HUES64 (cell line): ENCODE results near the gene LBHD2.

Experiments used
- H3K27ac ChIP-seq: 2 replicates; pipeline ENCODE4 v1.7.0; 2013; ENCODE audit warnings: low read depth, low read length, inconsistent platforms
- H3K27me3 ChIP-seq: 2 replicates; pipeline ENCODE4 v1.6.1; 2013; ENCODE audit warnings: mild to moderate bottlenecking, low read length; ENCODE audit not compliant: insufficient read depth
- H3K36me3 ChIP-seq: 2 replicates; pipeline ENCODE4 v1.6.1; 2013; ENCODE audit warnings: mild to moderate bottlenecking, low read length; ENCODE audit not compliant: insufficient read depth
- H3K4me1 ChIP-seq: 2 replicates; pipeline ENCODE4 v1.6.1; 2013; ENCODE audit warnings: mild to moderate bottlenecking, low read length, moderate library complexity; ENCODE audit not compliant: insufficient read depth
- H3K4me3 ChIP-seq: 2 replicates; pipeline ENCODE4 v1.5.1; 2013; ENCODE audit warnings: mild to moderate bottlenecking, low read length, moderate library complexity
- H3K9ac ChIP-seq: 2 replicates; pipeline ENCODE4 v1.6.1; 2013; ENCODE audit warnings: mild to moderate bottlenecking, low read depth, low read length
- H3K9me3 ChIP-seq: 2 replicates; pipeline ENCODE4 v1.6.1; 2013; ENCODE audit warnings: low read depth, low read length; ENCODE audit not compliant: insufficient read depth
- WGBS: fragments of 150-250, 120-280 bp; methylation state at CpG from one replicate; pipeline ENCODE4 v1.1.7; 2013; ENCODE audit warnings: missing lambda C conversion rate; 5-methylcytosine and 5-hydroxymethylcytosine counted together

LBHD2 gene

DNA sequence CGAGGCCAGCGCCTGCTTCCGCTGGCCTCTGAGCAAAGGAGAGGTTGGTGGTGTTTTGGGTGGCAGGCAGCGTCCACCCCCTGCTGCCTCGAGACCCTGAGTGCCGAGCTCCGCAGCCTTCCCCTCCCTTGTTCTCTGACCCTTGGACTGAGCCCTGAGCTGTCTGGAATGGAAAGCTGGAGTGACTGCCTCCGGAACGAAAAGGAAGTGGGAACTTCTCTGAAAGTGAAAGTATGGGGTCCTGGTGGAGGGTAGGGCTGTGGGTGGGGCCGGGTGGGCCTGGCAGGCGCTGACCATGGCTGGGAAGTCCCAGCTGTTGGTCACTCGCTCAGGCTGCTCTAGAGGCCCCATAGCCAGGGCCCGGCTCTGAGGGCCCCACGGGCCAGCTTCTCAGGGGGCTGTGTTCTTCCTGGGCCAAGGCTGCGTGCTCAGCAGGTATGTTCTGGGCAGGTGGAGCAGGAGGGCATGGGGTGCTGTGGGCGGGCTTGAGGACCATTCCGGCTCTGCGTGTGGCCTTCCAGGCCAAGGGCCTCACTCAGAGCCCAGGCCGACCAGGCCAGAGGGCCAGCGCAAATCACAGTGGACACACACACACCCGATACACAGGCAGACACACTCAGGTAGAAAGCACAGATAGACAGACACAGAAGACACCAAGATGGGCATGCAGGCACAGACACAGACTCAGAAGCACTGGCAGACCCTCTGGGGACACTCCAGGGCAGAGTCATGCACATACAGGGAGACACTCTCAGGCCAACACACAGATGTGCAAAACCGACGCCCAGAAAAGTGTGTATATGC lies 10.6 kb downstream of the LBHD2 start, which contains the start of gene EXOC3L4:
Gene EXOC3L4, plus strand, starts transcription at position 320 of the 804 bp plus-strand sequence. CDS start 5,495 bp downstream, outside the sequence.
- 89% methylated on average over 23 of the region's 23 CpGs for WGBS
- H3K36me3 ChIP-seq, result no peaks in the 10 kb centered on the region
- H3K27me3 ChIP-seq, result peaks cover 20% of the 10 kb centered on the region
- H3K9ac ChIP-seq, result no peak within 1 kb of the TSS
- peaks cover 4% of the 10 kb centered on the region; the same call in 1 of the 2 replicates for H3K4me1 ChIP-seq
- no peak within 1 kb of the TSS for H3K27ac ChIP-seq
- no peak within 1 kb of the TSS for H3K4me3 ChIP-seq
- H3K9me3 ChIP-seq, result no peaks in the 10 kb centered on the region

DNA sequence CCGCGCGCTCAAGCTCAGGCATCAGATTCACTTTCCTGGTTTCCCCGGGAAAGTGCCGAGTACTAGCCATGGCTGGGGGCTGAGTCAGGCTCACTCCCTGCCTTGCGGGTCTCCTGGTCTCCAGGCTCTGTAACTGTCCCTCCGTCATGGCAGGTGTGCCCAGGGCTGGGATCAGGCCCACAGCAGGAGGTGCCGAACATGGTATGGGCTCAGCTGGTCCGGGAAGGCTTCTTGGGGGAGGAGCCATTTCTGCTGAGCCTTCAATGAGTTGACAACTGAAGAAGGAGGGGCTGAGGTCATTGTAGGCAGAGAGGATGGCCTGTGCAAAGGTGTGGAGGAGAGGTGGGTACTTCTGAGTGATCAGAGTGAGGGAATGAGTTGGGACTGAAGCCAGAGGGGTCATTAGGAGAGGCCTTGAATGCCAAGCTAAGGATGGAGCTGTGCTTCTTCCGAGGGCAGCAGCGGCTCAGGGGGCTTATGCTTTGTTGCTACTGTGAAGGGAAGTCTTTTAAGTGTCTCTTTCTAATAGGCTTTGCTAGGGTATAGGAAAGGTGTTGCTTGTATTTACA lies 11.3 kb downstream of the LBHD2 start:
- peaks cover 13% of the 10 kb centered on the region for H3K27me3 ChIP-seq
- no peak overlapping the region for H3K9ac ChIP-seq
- H3K4me3 ChIP-seq, result no peak overlapping the region
- no peak overlapping the region for H3K27ac ChIP-seq
- H3K9me3 ChIP-seq, result no peaks in the 10 kb centered on the region
- H3K36me3 ChIP-seq, result no peaks in the 10 kb centered on the region
- H3K4me1 ChIP-seq, result peaks cover 7% of the 10 kb centered on the region
- 83% methylated on average over 11 of the region's 11 CpGs for WGBS

DNA sequence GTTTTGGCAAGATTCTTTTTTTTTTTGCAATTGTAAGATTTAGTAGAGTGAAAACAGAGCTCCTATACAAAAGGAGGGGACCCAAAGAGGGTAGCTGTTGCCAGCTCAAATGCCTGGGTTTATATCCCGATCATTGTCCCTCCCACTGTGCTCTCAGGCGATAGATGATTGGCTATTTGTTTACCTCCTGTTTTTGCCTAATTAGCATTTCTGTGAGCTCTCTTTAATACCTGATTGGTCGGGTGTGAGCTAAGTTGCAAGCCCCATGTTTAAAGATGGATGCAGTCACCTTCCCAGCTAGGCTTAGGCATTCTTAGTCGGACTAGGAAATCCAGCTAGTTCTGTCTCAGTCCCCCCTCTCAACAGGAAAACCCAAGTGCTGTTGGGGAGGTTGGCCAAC lies 12.4 kb downstream of the LBHD2 start:
- Histone ChIP-seq H3K9me3 (no peaks in the 10 kb centered on the region), H3K9ac (no peak overlapping the region), H3K4me3 (no peak overlapping the region), H3K36me3 (no peaks in the 10 kb centered on the region), H3K27me3 (0 out of 2 replicates have a peak, but pooled peaks cover 4% of the 10 kb centered on the region), H3K27ac (no peak overlapping the region), H3K4me1 (peaks cover 7% of the 10 kb centered on the region)
- 65% methylated on average over 4 of the region's 4 CpGs for WGBS

DNA sequence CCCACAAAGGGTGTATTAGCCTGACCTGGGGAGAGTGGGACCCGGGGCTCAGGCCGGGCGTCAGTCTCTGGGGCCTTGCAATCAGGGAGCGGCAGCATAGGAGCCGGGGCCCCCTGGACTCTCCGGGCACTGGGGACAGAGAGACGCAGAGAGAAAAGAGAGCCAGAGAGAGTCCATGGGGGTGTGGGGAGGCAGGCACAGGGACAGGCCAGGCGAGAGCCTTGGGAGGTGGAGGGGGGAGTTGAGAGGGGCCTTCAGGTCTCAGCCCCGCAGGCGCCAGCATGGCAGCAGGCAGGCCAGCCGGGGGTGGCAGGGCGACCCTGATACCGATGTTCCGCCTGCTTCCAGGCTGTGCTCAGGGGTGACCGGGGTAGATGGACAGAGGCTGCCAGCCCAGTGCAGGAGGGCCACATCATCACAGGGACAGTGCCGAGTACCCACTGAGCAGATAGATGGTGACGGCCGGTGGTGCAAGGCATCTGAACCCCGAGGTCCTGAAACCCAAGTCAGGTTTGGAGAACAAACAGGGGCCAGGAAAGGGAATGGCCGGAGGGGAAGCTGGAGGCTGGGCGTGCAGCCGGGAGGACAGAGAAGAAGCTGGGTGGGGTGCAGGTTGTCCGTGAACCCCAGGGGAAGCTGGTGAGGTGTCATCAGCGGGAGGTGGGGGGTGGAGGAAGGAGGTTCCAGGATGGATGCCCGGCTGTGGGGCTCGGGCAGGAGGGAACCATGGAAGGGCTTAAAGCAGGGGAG lies 13.4 kb downstream of the LBHD2 start:
- H3K9ac ChIP-seq, result no peak overlapping the region
- 90% methylated on average over 26 of the region's 26 CpGs for WGBS
- no peaks in the 10 kb centered on the region for H3K9me3 ChIP-seq
- H3K27ac ChIP-seq, result no peak overlapping the region
- no peak overlapping the region for H3K4me3 ChIP-seq
- H3K27me3 ChIP-seq, result peaks cover 11% of the 10 kb centered on the region
- H3K36me3 ChIP-seq, result no peaks in the 10 kb centered on the region
- H3K4me1 ChIP-seq, result peaks cover 7% of the 10 kb centered on the region

- Histone ChIP-seq H3K27ac (no peak overlapping the region), H3K4me1 (peaks cover 7% of the 10 kb centered on the region), H3K4me3 (no peak overlapping the region), H3K9me3 (no peaks in the 10 kb centered on the region), H3K36me3 (no peaks in the 10 kb centered on the region), H3K27me3 (peaks cover 19% of the 10 kb centered on the region), H3K9ac (no peak overlapping the region)
- WGBS, result 83% methylated on average over 31 of the region's 31 CpGs
These were observed 14.3 kb downstream of the LBHD2 start for GRCh38 chr14:103097994-103098957.

GRCh38 chr14:103099081-103099732 lies 15.2 kb downstream of the LBHD2 start:
- no peaks in the 10 kb centered on the region for H3K36me3 ChIP-seq
- 57% methylated on average over 12 of the region's 12 CpGs for WGBS
- H3K4me3 ChIP-seq, result no peak overlapping the region
- no peaks in the 10 kb centered on the region for H3K9me3 ChIP-seq
- no peak overlapping the region for H3K27ac ChIP-seq
- peaks cover 7% of the 10 kb centered on the region for H3K4me1 ChIP-seq
- peaks cover 29% of the 10 kb centered on the region for H3K27me3 ChIP-seq
- H3K9ac ChIP-seq, result no peak overlapping the region

GRCh38 chr14:103099733-103100280 lies 15.8 kb downstream of the LBHD2 start:
- H3K27ac ChIP-seq, result no peak overlapping the region
- WGBS, result 92% methylated on average over 8 of the region's 8 CpGs
- H3K4me3 ChIP-seq, result no peak overlapping the region
- no peaks in the 10 kb centered on the region for H3K36me3 ChIP-seq
- peaks cover 7% of the 10 kb centered on the region for H3K4me1 ChIP-seq
- no peaks in the 10 kb centered on the region for H3K9me3 ChIP-seq
- H3K27me3 ChIP-seq, result peaks cover 35% of the 10 kb centered on the region
- no peak overlapping the region for H3K9ac ChIP-seq

- peaks cover 7% of the 10 kb centered on the region for H3K4me1 ChIP-seq
These were observed 16.5 kb downstream of the LBHD2 start for GRCh38 chr14:103100281-103101121.

GRCh38 chr14:103101257-103101962 lies 17.4 kb downstream of the LBHD2 start:
- Histone ChIP-seq H3K4me3 (no peak overlapping the region), H3K36me3 (no peaks in the 10 kb centered on the region), H3K27me3 (peaks cover 39% of the 10 kb centered on the region), H3K4me1 (peaks cover 7% of the 10 kb centered on the region), H3K27ac (no peak overlapping the region), H3K9ac (no peak overlapping the region), H3K9me3 (no peaks in the 10 kb centered on the region)
- WGBS, result 93% methylated on average over 11 of the region's 11 CpGs

More at GRCh38 chr14:103100281-103101121, 16.5 kb downstream of the LBHD2 start:
- peaks cover 39% of the 10 kb centered on the region for H3K27me3 ChIP-seq
- WGBS, result 75% methylated on average over 25 of the region's 25 CpGs
- H3K36me3 ChIP-seq, result no peaks in the 10 kb centered on the region
- no peak overlapping the region for H3K9ac ChIP-seq
- H3K9me3 ChIP-seq, result no peaks in the 10 kb centered on the region
- no peak overlapping the region for H3K4me3 ChIP-seq
- no peak overlapping the region for H3K27ac ChIP-seq
